HG03060 (cell line): ENCODE data around the gene ELL.

Experiments used
- ATAC-seq: cut with Tn5 transposase; IDR thresholded peaks from one replicate; pipeline ENCODE4 v1.9.1; 2021; ENCODE audit warnings: low read depth, moderate number of reproducible peaks; ENCODE audit not compliant: unreplicated experiment

ELL gene

GRCh38 chr19:18491995-18492953 lies 29.6 kb downstream of the ELL start:
- no peak for ATAC-seq

DNA sequence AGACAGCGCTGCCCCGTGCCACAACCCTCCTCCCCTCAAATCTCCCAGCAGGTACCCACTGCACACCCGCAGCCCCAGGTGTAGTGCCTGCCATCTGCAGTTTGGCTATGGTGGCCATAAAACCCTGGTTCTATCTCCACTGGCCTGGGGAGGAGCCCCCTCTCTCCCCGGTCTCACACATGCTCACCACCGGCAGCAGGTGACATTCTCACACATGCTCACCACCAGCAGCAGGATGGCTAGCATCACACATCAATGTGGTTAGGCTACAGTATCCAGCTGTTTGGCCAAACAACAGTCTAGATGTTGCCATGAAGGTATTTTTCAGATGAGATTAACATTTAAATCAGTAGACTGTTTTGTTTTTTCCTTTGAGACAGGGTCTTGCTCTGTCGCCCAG lies 31.1 kb downstream of the ELL start:
- ATAC-seq, result no peak

DNA sequence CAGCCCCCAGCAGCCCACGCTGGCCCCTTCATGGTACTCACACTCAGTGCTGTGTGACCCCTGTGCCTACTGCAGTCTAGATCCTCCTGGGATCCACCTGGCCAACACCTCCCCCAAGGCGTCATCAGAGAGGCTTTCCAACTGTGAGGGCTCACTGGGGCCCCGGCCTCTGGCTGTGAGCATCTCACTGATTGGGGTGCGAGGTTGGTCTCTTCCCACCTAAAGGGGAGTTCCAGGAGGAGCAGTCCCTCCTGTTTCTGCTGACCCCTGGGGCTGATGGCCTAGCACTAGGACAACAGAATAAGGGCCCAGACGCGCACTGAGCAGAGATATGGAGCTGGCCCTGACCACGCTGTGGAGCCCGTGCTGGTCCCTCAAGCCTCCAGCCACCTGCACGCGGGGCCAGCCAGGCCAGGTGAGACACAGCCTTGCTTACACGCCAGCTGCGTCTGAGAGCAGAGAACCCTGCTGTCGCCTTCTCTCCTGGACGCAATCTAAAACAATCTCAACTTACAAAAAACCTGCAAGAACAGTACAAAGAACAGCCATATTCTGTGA lies 32.2 kb downstream of the ELL start:
- ATAC-seq, result no peak

- no peak for ATAC-seq
Measured at GRCh38 chr19:18488838-18489626, 32.8 kb downstream of the ELL start.

- no peak for ATAC-seq
Measured at GRCh38 chr19:18488403-18488723, 33.5 kb downstream of the ELL start.

GRCh38 chr19:18487576-18488402 lies 34.1 kb downstream of the ELL start:
- no peak for ATAC-seq

- no peak for ATAC-seq
Measured at GRCh38 chr19:18486746-18487145, 35.1 kb downstream of the ELL start.

- ATAC-seq, result no peak
Measured at GRCh38 chr19:18484992-18485391, 36.9 kb downstream of the ELL start.

DNA sequence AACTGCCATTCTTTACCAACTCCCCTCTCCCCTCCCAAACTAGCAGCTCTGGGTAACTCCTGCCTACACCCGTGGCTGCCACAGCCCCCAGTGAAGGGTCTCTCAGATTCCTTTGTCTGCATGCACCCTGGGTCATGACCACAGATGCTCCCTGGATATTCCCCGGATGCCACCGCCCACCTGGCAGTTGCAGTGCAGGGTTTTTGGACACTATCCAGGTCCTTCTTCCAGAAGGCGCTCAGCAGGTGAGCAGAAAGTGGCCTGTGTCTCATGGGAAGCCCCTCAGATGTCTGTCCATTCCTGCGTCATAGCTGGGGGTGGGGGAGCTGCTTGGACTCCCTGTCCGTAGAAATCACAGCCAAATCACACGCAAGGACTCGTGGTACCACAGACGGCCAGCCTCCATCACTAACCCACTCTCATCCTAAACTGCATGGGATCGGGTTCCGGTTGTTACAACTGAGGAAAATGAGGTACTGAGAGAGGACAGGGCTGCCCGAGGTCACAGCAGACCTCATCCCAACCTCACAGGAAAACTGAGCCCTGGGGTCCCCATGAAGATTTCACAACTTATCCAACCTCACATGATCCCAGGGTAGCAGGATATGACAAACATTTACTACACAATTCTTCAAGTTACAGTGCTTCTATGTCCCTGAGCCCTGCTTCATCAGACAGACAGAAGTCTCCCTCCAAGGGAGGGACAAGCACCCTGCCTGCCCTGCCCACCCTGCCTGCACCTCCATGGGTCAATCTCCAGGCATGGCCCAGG lies 38.6 kb downstream of the ELL start:
- ATAC-seq, result no peak

DNA sequence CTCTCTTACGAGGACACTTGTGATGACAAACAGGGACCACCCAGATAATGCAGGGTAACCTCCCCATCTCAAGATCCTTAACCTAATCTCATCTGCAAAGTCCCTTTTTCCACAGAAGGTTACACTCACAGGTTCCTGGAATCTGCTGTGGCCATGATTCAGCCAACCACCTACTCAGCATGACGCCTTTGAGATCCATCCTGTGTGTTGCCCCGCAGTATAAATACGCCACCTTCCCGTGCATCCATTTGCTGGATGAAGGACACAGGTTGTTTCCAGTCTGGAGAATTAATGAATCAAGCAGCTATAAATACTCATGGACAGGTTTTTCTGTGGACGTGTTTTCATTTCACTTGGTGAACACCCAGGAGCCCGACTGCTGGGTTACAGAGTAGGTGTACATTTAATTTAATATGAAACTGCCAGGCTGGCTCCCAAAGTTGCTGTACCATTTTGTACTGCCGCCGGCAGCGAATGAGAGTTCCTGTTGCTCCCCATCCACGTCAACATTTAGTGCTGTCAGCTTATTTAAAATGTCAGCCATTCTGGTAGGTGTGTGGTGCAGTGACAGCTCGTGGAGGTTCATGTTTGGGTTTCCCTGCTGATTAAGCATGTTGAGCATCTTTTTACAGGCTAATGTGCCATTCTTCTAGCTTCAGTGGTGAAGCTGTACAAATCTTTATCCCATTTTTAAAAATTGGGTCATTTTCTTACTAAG lies 40.2 kb downstream of the ELL start:
- ATAC-seq, result no peak

- no peak for ATAC-seq
Measured at GRCh38 chr19:18480006-18480691, 41.7 kb downstream of the ELL start.

DNA sequence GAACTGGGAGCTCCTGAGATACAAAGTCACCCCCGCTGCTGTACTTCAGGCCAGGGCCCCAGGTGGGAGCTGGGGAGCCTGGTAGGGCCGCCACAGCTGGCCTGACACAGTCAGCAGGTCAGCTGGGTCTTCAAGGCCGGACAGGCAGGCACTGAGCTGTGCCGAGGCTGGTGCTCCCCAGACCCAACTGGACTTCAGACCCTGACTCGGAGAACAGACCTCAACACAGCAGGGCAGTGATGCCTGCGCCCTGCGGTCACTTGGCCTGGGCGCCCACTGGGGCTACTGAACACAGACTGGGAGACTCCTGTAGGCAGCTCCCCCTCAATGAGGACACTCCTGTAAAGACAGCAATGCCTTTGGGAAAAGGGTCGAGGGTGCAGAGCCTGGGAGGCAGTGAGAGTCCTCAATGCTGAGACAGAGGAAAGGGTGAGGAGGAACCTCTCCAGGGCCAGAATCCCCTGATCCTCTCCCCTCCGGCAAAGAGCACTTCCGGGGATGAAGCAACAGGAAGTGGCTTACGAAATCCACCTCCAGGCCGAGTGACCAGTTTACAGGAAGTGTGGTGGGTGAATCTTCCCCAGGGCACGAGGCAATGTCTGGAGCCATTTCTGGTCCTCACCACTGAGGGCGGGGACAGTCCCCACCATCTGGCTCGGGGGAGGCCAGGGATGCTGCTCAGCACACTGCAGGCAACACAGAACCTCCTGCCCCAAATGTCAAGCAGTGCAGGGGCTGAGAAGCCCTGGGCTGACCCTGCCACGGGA lies 43.1 kb downstream of the ELL start:
- no peak for ATAC-seq

DNA sequence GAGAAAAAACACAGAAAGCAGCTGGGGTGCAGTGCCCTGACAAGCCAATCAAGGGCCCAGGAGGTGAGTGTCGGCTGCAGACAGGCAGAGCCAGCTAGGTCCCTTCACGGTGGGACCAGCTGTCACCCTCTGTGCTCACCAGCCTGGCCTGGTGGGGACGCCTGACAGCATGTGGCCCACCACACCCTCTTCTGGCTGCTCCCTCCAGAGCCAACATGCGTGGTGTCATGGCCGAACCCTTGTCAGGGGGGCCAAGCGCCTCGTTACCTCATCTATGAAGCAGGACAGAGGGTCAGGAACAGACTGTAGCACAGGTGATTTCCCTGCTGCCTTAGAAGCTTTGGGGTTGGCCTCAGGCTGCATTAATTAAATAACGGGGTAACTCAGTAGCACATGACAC lies 43.9 kb downstream of the ELL start:
- ATAC-seq, result no peak

GRCh38 chr19:18477042-18477779 lies 44.7 kb downstream of the ELL start:
- ATAC-seq, result no peak

DNA sequence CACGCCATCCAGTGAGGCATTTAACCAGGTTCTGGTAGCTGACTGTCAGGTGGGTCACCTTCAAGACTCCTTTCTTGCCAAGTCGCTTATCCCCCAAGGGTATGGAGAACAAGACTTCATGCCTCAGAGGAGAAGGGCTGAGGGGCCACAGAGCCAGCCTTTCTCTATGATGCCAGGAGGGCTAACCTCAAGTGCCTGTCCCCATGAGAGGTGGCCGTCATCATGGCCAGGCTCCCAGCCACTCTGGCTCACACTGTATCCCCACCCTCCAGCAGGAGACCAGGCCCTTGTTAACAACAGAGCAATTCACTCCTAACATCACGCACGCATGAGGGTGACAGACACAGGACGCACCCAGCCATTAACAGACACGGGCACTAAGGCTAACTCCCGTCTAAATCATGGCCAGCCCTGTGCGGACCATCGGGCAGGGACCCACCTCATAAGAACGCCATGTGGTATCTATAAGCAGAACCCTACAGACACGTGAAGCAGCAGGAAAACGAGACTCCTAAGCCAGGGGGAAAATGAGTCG lies 45.3 kb downstream of the ELL start:
- no peak for ATAC-seq

DNA sequence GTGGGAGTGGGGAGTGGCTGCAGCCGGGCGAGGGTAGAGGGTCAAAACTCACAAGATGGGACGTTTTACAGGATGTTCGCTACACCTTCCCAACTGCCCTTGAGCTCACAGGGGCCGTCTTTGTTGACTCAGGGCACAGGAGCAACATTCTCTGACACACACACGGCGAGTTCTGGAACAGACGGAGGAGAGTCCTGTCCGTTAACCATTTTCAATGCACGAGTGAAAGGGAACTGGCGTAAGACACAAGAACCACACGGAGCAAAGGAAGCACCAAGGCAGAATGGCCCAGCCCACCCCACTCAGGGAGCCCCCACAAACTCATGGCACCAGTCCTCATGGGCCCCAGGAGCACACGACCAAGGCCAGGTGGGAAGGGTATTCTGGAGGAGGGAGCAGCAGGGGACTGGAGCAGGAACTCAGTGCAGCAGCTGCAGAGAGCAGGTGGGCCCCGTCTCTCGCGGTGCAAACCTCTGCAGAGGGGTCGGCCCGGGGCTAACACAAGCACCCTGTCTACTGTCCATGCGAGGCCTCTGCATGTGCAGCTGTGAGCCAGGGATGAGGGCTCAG lies 46.0 kb downstream of the ELL start:
- no peak for ATAC-seq

GRCh38 chr19:18475004-18475453 lies 46.8 kb downstream of the ELL start:
- ATAC-seq, result no peak
